Measurements from ENCODE around the gene ACTL8. TPM values are rescaled to one million over a fixed set of nuclear protein-coding genes. Genes with fewer than 3 reads are reported as not detected.

The ACTL8 gene
- total RNA-seq, 4 donors from 2014 or later = not detected

GRCh38 chr1:17719874-17720273 lies 35.3 kb upstream of the ACTL8 start:
- Histone ChIP-seq H3K27ac (no peak overlapping the region), H3K9me3 (no peaks in the 10 kb centered on the region), H3K4me1 (no peaks in the 10 kb centered on the region), H3K36me3 (no peaks in the 10 kb centered on the region), H3K4me3 (no peak overlapping the region), H3K27me3 (peaks cover 3% of the 10 kb centered on the region)
- intact Hi-C loops (cut with DNase I; ENCODE audit: low total_unique reads) (no loop called here), in situ Hi-C loops (cut with MboI; ENCODE audit: low pct_ligation_motif_present in 1 of 4, low pct_unique_long_range_greater_than_20kb in 1 of 4, low sequenced_read_pairs in 3 of 4) (no loop called here)
- DNase-seq = no peak
- WGBS, 2 donors (ENCODE audit: low coverage in 1 of 2) = 76% methylated on average over 5 of the region's 5 CpGs; no CpG with 5 or more reads in 1 of the 2 donors
- TF ChIP-seq CTCF (IDR thresholded peaks at IDR 0.05) (no peak), POLR2AphosphoS5 (IDR thresholded peaks at IDR 0.05) (no peak), POLR2A (IDR thresholded peaks at IDR 0.05) (no peak), EP300 (IDR thresholded peaks at IDR 0.05; ENCODE audit: low read depth) (no peak)

GRCh38 chr1:17721444-17721843 lies 33.7 kb upstream of the ACTL8 start:
- Histone ChIP-seq H3K4me3 (no peak overlapping the region), H3K9me3 (no peaks in the 10 kb centered on the region), H3K27me3 (no peaks in the 10 kb centered on the region), H3K27ac (no peak overlapping the region), H3K4me1 (no peaks in the 10 kb centered on the region), H3K36me3 (no peaks in the 10 kb centered on the region)
- no peak for DNase-seq
- intact Hi-C loops (cut with DNase I; ENCODE audit: low total_unique reads) (no loop called here), in situ Hi-C loops (cut with MboI; ENCODE audit: low pct_ligation_motif_present in 1 of 4, low pct_unique_long_range_greater_than_20kb in 1 of 4, low sequenced_read_pairs in 3 of 4) (no loop called here)
- WGBS, 2 donors (ENCODE audit: low coverage in 1 of 2) = 90 to 98% methylated on average over 2 of the region's 2 CpGs
- TF ChIP-seq POLR2A (IDR thresholded peaks at IDR 0.05) (no peak), EP300 (IDR thresholded peaks at IDR 0.05; ENCODE audit: low read depth) (no peak), CTCF (IDR thresholded peaks at IDR 0.05) (no peak), POLR2AphosphoS5 (IDR thresholded peaks at IDR 0.05) (no peak)

GRCh38 chr1:17723684-17724083 lies 31.4 kb upstream of the ACTL8 start:
- intact Hi-C loops (cut with DNase I; ENCODE audit: low total_unique reads) (no loop called here), in situ Hi-C loops (cut with MboI; ENCODE audit: low pct_ligation_motif_present in 1 of 4, low pct_unique_long_range_greater_than_20kb in 1 of 4, low sequenced_read_pairs in 3 of 4) (no loop called here)
- WGBS, 2 donors (ENCODE audit: low coverage in 1 of 2) = 50 to 68% methylated on average over 3 to 6 of the region's 6 CpGs

GRCh38 chr1:17724150-17724549 lies 31.0 kb upstream of the ACTL8 start:
- Histone ChIP-seq H3K36me3 (no peaks in the 10 kb centered on the region), H3K27ac (no peak overlapping the region), H3K27me3 (no peaks in the 10 kb centered on the region), H3K9me3 (no peaks in the 10 kb centered on the region), H3K4me3 (no peak overlapping the region), H3K4me1 (no peaks in the 10 kb centered on the region)
- intact Hi-C loops (cut with DNase I; ENCODE audit: low total_unique reads) (no loop called here), in situ Hi-C loops (cut with MboI; ENCODE audit: low pct_ligation_motif_present in 1 of 4, low pct_unique_long_range_greater_than_20kb in 1 of 4, low sequenced_read_pairs in 3 of 4) (no loop called here)
- 75% methylated on average over 6 of the region's 6 CpGs; no CpG with 5 or more reads in 1 of the 2 donors for WGBS, 2 donors (ENCODE audit: low coverage in 1 of 2)
- DNase-seq = no peak
- TF ChIP-seq POLR2AphosphoS5 (IDR thresholded peaks at IDR 0.05) = no peak
- TF ChIP-seq POLR2A (IDR thresholded peaks at IDR 0.05) = no peak
- no peak for TF ChIP-seq EP300 (IDR thresholded peaks at IDR 0.05; ENCODE audit: low read depth)
- TF ChIP-seq CTCF (IDR thresholded peaks at IDR 0.05) = no peak

More at GRCh38 chr1:17723684-17724083, 31.4 kb upstream of the ACTL8 start:
- no peaks in the 10 kb centered on the region for H3K4me1 ChIP-seq
- no peak overlapping the region for H3K4me3 ChIP-seq
- H3K9me3 ChIP-seq = no peaks in the 10 kb centered on the region
- no peaks in the 10 kb centered on the region for H3K27me3 ChIP-seq
- no peak overlapping the region for H3K27ac ChIP-seq
- TF ChIP-seq POLR2AphosphoS5 (IDR thresholded peaks at IDR 0.05) (no peak), CTCF (IDR thresholded peaks at IDR 0.05) (no peak), EP300 (IDR thresholded peaks at IDR 0.05; ENCODE audit: low read depth) (no peak), POLR2A (IDR thresholded peaks at IDR 0.05) (no peak)
- DNase-seq = no peak
- no peaks in the 10 kb centered on the region for H3K36me3 ChIP-seq
